HG03460 (cell line): ENCODE data around the gene CABS1.

Experiments used
- ATAC-seq: cut with Tn5 transposase; IDR thresholded peaks from one replicate; pipeline ENCODE4 v1.9.1; 2021; ENCODE audit not compliant: unreplicated experiment

CABS1 gene

DNA sequence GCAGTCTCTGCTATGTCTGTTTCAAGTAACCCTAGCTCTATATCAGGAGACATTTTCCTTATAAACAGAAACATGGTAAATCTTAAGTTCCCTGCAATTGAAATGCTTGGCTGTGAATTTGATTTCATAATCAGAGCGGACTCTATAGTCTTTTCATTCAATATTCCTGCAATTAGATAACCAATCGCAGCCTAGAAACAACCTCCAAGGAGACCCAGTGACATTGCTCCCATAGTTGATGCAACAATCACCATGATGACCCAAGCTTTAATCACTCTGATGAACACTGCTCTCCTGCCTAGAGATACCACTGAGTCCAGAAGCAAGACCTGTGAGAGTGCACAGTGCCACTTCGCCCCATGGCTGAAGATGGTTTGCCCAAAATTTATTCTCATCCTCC lies at the start of gene CABS1:
TSS of gene CABS1 (plus strand) at position 301 of the 400 bp plus-strand sequence. CDS start at position 360, 59 bp downstream.
- ATAC-seq: no peak

DNA sequence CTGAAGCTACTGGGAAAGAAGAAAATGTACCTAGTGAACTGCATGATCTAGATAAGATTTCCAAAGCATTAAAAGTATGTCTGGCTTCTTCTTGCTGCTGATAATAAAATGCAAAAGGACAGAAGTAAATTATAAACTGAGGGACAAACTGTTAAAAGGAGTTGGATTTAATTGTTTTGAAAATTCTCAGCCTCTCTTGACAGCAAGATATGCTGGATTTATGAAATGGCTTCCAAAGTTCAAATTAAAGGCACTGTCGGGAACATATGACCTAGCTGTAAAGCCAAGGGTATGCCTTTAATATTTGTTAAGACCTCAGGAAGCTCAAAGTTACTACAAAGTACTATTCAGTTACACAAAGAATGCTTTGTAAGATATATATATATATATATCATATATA lies 46.1 kb upstream of the CABS1 start:
- ATAC-seq: no peak

- no peak for ATAC-seq
Observed at GRCh38 chr4:70291341-70291740, 43.4 kb upstream of the CABS1 start.

- no peak for ATAC-seq
Observed at GRCh38 chr4:70297576-70297975, 37.2 kb upstream of the CABS1 start.

- ATAC-seq: no peak
Observed at GRCh38 chr4:70298051-70298450, 36.7 kb upstream of the CABS1 start.

GRCh38 chr4:70299643-70300042 lies 35.1 kb upstream of the CABS1 start:
- no peak for ATAC-seq

GRCh38 chr4:70300215-70300614 lies 34.6 kb upstream of the CABS1 start:
- ATAC-seq: no peak

DNA sequence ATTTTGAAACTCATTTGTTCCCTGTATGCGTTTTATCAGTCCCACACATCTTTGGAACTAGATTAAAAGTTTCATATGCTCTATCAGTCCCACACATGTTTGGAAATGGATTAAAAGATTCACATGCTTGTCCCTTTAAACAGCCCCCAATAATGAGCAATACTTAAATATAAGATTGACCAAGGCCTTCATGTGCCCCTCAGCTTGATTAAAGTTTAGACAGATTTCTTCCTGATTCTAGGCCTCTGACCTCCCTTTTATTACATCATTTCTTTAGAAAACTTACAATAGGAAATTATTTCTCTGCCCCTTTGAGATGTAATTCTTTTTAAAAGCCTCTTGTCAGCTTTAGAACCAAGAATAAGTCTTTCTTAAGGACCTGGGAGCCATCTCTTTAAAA lies 31.7 kb upstream of the CABS1 start:
- ATAC-seq: no peak

DNA sequence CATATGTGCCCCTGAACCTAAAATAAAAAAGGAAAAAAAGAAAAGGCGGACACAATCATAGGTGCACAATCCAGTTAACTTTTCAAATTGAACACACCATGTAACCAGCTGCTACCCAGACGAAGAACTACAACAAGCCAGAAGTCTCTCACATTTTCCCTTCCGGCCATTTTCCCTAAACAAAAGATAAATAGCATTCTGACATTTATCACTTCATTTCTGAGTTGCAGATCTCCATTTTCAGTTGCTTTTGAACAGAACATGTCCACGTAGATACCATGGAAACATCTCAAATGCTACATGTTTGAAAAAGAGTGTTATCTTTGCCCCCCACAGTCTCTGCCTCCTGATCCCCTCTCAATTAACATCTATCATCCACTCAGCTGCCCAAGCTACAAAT lies 29.2 kb upstream of the CABS1 start:
- ATAC-seq: no peak

DNA sequence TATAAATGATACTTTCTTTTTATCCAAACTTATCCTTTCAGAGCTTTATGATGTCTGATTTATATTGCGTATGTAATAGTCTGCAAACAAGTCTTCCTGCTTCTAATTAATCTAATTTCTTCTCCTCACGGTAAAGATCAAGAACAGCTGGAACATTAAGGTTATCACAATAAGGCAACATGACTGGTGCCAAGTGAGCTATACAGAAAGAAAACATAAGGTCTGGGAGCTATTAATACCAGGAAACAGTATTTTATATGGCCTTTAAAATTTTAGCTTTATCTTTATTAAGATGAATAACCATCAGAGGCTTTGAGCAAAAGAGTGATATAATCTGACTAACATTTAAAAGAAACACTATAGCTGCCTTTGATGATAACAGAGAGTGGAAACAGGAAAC lies 28.7 kb upstream of the CABS1 start:
- no peak for ATAC-seq

GRCh38 chr4:70313736-70314135 lies 21.0 kb upstream of the CABS1 start:
- ATAC-seq: no peak

DNA sequence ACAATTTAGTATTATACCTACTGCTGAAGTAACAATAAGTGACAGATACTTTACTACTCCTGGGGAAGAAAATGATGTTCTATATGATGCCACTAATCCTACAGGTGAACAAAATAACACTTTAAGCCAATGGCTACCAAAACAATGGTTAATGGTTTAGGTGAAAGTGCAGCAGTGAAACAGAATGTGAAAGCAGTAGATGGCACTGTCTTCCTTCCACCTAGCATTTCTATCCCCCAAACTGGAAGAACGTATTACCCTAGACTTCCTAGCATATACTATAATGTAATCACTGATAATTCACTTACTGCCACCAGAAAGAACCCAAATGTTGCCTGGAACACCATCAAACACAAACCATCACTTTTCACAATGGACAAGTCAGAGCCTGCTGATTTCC lies 18.9 kb upstream of the CABS1 start:
- ATAC-seq: peak; percentile 49

DNA sequence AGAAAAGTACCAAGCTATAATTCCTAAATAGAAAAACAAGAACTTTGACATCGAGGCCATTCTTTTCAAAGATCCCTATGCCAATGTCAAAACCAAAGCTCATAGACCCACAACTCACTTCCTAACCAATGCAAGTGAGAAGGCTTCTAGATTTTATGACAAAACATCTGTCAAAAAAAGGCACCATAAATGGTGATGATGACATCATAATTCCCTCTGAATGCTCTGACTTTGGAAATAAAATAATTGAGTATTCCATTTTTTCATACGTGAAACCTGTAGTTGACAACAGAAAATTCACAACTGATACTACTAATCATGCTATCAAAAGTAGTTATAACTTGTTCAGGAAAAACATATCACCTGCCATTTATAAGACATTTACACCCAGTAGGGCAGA lies 8.7 kb upstream of the CABS1 start:
- ATAC-seq: no peak

DNA sequence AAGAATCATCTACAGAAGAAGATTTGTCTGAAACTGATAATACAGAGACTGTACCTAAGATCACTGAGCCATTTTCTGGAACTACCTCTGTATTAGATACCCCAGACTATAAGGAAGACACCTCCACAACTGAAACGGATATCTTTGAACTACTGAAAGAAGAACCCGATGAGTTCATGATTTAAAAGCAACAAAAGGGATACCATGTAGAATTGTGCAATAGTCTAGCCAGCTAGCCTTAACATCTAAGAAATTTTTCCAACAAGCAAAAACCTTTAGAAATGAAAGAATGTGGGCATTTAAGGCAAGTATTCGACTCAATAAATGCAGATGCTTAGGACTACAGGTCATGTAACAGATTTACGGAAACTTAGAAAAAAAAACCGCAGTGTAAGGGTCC lies 1.3 kb downstream of the CABS1 start:
- ATAC-seq: no peak

GRCh38 chr4:70337886-70338420 lies 3.2 kb downstream of the CABS1 start:
- ATAC-seq: no peak

DNA sequence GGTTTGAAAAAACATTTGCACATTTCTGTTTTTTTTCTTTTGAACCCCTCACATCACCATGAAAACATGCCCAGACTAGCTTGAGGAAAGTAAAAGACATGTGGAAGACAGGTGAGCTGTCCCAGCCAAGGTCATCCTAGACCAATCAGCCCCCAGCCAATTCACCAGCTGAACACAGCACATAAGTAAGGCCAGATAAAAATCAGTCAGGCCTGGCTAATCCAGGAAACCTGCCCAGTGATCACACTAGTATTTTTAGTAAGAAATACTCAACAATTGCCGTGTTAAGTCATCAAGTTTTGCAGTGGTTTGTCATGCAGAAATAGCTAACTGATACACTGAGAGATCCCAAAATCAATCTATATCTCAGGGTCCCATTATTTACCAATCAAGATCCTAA lies 21.4 kb downstream of the CABS1 start:
- ATAC-seq: no peak

DNA sequence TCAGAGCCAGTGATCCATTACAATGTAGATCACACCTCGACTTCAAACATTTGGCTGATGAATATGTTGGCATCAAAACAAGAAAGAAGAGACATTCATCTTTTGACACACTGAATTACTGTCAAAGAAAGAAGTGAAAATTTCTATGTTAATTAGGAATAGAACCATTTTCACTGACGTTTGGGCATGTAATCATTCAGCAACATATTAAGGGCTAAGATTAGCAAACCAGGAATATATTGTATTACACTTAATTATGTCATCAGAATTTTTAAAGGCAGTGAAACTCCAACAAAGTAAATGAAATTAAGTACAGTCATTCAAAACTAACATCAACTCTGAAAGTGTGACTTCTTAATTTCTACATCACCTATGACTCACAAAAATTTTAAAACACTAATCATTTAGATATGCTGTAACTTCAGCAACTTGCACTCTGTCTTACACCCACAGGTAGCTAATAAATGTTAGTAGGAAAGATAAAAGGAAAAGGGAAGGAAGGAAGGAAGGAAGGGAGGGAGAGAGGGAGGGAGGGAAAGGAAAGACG lies 24.4 kb downstream of the CABS1 start:
- no peak for ATAC-seq

- ATAC-seq: no peak
Observed at GRCh38 chr4:70360460-70360859, 25.7 kb downstream of the CABS1 start, which contains the start of gene SMR3A. TSS of gene SMR3A (plus strand) at chr4:70360760. CDS start at chr4:70362116, 1,356 bp downstream.

- ATAC-seq: no peak
Observed at GRCh38 chr4:70364002-70364401, 29.2 kb downstream of the CABS1 start.

DNA sequence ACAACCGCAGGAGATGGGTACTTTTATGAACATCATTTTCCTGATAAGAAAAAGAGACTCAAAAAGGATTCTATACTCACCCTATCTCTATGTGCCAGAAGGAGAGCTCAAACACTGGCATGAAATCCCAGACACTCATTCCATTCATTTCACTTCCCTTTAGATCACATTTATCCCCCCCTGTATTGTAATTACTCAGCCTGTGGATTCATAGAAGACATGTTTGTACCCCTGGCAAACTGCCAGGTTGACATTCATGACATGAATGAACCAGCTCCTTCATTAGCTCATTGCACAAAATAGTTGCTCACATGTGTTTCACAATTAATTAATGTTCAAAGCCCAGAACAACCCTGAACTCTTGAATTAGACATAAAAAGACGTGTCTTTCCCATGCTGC lies 30.7 kb downstream of the CABS1 start:
- ATAC-seq: no peak

DNA sequence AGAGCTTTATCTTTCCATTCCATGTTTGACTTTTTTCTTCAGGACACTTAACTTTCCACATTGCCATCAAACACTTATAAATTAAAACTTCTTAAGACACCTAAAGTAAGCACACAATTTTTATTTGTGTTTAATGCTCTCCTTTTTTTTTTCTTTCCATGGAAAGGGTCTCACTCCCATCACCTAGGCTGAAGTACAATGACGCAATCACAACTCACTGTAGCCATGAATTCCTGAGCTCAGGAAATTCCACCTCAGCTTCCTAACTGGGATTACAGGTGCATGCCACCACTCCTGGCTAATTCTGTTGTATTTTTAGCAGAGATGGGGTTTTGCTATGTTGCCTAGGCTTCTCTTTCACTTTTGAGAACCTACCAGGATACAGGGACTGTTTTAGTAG lies 33.0 kb downstream of the CABS1 start:
- ATAC-seq: no peak

GRCh38 chr4:70371987-70372386 lies 37.2 kb downstream of the CABS1 start:
- no peak for ATAC-seq

DNA sequence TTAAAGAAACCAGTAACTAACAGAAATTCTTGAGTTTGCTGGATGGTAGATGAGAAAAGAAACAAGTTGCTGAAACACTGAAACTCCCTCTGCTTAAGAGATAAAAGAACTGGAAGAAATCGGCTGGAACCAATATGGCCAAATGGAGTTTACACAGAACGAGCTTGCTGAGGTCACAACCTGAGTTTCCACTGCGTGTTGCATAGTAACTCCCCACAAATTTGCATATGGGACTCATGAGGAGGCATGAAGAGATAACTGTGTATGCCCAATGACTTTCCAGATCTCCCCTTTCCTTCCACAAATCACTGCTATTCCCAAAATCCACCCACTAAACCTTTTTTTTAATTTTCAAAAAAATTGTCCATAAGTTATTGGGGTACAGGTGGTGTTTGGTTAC lies 38.0 kb downstream of the CABS1 start:
- ATAC-seq: no peak
